SH-SY5Y (cell line): ENCODE measurements around the gene FAM83B.

Experiments
- GATA2 ChIP-seq: IDR thresholded peaks from 2 replicates; pipeline ENCODE4 v1.6.1; 2011; ENCODE audit warnings: mild to moderate bottlenecking, low read depth, low read length
- GATA3 ChIP-seq: IDR thresholded peaks from 2 replicates; pipeline ENCODE4 v1.6.1; 2011; ENCODE audit warnings: low read depth, mild to moderate bottlenecking, low read length, moderate library complexity

FAM83B gene, protein sequence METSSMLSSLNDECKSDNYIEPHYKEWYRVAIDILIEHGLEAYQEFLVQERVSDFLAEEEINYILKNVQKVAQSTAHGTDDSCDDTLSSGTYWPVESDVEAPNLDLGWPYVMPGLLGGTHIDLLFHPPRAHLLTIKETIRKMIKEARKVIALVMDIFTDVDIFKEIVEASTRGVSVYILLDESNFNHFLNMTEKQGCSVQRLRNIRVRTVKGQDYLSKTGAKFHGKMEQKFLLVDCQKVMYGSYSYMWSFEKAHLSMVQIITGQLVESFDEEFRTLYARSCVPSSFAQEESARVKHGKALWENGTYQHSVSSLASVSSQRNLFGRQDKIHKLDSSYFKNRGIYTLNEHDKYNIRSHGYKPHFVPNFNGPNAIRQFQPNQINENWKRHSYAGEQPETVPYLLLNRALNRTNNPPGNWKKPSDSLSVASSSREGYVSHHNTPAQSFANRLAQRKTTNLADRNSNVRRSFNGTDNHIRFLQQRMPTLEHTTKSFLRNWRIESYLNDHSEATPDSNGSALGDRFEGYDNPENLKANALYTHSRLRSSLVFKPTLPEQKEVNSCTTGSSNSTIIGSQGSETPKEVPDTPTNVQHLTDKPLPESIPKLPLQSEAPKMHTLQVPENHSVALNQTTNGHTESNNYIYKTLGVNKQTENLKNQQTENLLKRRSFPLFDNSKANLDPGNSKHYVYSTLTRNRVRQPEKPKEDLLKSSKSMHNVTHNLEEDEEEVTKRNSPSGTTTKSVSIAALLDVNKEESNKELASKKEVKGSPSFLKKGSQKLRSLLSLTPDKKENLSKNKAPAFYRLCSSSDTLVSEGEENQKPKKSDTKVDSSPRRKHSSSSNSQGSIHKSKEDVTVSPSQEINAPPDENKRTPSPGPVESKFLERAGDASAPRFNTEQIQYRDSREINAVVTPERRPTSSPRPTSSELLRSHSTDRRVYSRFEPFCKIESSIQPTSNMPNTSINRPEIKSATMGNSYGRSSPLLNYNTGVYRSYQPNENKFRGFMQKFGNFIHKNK

DNA sequence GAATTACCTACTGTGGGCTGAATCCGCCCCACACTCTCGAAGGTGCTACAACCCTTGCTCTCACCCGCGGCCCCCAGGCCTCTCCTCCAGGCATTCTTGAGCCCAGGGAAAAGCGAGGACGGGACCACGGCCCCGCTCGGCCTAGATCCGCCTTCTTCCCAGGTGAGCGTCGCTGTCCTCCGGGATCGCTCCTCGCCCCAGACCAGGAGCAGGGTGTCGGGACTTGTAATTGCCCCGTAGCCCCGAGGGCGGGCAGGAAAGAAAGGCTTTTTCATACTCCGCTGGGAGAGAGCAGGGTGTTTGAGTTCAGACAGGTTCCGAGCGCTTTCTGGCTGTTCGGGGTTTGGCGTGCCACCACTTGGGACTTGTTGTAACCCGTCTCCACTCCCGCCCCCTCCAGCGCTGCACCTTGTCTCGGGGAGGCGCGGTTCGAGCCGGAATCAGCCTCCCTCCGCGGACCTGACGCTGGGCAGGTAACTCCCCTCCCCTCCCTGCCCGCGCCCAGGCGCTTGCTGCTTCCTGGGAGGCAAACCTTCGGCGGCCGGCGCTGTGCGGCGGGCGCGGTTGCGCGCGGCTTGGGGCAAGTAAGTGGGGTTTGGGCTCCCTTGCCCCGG, at the start of gene FAM83B:
FAM83B (plus strand) TSS at position 529 of the 614 bp plus-strand sequence. CDS start 23,476 bp downstream, outside the sequence.
- TF ChIP-seq GATA3 (no peak), GATA2 (no peak)

DNA sequence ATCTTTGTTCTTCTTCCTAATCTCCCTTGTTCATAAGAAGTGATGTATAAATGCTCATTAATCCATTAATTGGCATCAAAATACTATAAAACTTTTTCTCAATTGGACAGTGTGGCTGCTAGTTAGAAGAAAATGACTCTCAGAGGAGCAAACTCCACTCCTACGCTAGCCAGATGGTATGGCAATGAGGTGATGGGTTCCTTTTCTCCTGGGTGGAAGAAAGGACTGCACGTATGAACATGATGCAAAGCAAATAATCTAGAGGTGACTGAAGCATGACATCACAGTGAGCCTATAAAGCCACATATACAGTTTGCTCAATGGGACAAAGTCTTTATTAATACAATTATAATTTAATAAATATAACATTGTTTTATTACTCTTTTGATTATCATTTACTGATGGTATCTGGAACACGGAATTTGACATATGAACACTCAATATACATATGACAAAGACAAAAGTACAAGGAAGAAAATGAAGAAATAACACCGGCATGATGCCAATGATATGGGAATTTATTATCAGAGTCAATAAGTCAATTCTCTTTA, 46.4 kb upstream of the FAM83B start:
- no peak for TF ChIP-seq GATA3
- TF ChIP-seq GATA2: no peak

DNA sequence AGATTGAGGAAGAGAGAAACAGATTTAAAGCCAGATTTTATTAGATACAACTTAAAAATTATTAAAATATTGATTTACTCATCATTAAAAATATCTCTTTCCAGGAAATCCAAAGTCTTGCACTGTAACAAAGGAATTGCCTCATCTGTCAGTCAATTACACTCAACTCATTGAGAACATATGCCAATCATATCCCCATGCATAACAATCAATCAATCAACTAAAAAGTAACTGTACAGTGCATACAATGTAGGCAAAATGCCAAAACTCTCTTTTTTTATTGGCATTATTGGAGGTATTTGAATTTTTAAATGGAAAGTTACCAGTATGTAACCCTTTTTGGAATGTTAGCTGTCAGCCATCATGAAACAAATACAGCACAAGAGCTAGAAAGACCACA, 45.3 kb upstream of the FAM83B start:
- TF ChIP-seq GATA2 (no peak), GATA3 (no peak)

DNA sequence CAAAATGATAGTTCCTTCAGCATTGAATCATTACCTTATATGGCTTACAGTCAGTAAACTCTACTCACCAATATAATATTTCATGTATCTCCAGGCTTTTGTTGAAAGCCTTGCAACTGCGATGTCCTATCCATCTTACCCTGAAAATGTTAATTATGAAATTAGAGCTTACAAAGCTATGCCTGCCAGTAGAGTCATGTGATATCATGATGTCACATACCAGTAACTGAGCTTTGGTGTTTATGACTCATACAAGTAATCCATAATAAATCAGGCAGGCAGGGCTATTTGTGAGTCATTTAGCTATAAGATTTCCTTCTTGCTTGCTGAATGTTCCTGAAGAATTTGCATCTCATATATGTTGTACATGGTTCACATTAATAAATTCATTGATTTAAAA, 44.9 kb upstream of the FAM83B start:
- no peak for TF ChIP-seq GATA2
- no peak for TF ChIP-seq GATA3

DNA sequence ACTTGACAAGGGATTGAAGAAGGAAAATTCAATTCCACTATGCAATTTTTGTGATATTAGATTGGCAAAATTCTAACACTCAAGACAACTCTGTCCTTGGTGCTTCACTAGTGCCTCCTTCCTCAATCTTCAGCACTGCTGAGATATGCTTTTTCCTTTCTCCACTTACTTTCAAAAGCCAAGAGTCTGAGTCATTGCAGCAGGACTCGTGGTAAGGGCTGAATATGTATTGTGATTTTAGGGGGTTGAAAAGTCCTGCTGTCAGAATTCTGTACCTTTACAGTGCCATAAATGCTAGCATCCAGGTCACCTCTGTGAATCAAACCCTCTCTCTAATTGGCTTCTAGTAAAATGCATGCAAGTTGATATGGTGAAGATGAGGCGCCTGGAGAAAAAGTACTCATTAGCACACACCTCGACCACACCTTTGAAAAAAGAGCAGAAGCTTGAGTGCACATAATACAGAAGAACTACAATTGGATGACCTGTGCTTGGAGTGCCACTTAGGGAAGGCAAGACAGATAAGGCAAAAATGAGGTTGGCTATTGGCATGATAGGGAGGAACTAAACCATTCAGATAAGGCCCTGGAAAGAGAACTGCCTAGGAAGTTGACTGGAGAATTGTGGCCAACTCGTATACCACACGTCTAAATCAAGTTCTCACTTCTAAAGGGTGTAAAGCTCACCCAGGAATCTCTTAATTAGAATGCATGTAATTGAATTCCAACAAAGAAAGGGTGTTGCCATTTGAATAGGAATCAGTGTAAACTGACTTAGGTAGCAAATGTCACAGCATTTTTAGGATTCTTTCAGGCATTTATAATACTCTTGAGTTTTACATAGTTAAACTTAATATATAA, 43.6 kb upstream of the FAM83B start:
- TF ChIP-seq GATA2 (no peak), GATA3 (no peak)

DNA sequence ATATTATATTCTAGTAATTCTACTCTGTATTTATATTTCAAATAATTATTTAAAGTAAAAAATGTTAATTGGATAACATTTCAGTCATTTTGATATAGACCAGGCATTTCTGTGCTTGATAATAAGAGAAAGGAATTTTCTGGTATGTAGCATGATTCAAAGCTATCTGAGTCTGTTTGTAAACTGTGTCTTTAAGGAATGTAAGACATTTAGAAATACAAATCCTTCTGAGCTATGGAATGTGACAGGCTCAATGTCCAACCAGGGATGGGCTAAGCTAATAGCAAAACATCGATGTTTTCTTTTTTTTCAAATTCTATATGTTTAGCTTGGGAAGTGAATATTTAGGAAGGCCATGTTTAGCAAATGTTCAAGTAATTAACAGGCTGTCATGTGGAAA, 41.5 kb upstream of the FAM83B start:
- TF ChIP-seq GATA2: no peak
- TF ChIP-seq GATA3: no peak

DNA sequence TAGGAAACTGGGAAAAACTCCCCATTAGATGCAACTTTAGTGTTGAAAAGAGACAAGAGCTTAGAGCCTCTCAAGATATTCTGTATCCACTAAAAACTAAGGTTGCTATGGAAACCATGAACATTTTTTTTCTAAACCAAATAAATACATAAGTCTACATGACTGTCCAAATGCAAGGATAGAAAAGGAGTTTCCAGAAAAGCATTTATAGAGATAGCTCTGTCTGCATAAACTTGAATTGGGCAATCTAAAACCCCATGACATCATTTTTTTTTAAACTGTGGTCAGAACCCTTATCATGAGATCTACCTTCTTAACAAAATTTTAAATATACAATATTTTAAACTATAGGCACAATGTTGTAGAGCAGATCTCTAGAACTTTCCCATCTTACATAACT, 36.4 kb upstream of the FAM83B start:
- TF ChIP-seq GATA2 (no peak), GATA3 (no peak)

DNA sequence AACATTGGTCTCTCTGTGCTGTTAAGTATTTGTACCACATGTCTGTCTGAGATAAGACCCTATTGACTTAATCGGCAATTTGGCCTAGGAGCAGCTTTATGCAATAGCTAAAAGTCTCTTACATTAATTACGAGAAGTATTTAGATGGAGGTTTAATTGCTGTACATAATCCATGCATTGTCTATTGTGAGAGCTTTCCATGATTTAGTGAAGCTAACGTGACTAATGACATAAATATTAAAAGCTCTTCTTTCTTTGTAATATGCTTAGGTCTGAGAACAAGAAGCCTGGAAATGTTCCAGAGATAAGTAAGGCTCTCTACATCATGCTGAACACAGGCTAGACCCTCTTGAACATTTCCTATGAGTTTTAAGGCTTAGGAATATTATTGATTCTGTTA, 32.7 kb upstream of the FAM83B start:
- TF ChIP-seq GATA2: no peak
- no peak for TF ChIP-seq GATA3

DNA sequence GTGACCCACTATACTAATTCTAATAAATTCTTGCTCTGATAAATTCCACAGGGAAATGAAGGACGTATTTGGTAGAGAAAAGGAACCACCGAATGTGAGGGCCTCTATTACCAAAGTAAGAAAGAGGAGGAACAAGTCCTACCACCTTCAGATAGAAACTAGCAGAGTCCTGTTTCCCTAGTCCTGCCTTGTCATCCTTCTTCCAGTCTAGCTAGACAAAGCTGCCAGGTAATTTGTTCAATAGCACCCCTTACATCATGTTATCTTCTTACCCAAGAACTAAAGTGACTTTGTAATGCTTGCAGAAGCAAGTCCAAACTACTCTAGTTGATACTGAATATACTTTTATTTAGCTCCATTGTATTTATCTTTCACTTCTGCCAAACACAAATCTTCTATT, 29.3 kb upstream of the FAM83B start:
- TF ChIP-seq GATA2: no peak
- TF ChIP-seq GATA3: no peak

DNA sequence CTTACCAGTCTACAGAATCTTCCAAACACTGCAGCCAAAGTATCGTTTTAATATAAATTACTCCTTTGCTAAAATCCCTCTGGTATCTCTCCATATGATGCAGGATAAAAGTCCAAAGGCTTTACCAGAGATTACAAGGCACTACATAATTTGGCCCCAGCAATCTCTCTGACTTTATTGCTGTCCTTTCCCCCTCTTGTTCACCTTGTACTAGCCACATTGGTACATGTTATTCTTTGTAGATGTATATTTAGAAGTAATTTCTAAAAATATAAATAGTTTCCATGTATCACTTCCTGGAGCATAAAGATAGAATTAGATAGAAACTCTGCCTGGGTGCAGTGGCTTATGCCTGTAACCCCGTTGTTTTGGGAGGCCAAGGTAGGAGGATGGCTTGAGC, 28.7 kb upstream of the FAM83B start:
- TF ChIP-seq GATA3: no peak
- no peak for TF ChIP-seq GATA2

DNA sequence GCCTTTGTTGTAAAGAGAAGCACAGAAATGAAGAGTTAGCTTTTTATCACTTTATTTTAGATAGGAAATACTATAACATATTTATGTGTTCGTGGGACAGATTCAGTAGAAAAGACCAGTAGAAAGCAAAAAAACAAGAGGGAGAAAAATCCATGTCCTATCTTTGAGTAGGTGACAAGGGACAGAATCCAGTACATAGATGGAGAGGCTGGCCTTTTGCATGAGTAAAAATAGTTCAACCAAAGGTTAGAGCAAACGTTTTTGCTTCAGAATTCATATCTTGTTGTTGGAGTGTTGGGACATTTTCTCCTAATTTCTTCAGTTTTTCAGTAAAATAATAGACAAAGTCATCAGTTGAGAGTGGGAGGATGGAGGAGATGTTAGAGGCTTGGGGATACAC, 19.6 kb upstream of the FAM83B start:
- no peak for TF ChIP-seq GATA2
- no peak for TF ChIP-seq GATA3

DNA sequence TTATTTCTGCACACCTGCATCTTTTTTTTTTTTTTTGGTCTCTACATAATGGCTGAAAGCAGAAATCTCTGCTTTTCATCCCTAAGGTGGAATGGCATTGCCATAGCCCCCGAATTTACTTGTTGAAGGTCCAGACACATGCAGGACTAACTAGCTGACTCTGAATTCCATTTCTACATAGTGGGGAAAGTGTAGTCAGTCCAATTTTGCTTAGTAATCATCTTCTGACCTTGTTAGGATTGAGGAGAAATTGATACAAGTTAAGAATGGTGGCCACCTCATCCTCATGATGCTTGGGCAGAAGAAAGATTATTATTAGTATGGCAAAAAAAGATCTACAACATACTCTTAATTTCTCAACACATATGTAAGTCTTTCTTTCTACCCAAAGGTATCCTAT, 16.4 kb upstream of the FAM83B start:
- TF ChIP-seq GATA3 (no peak), GATA2 (no peak)

DNA sequence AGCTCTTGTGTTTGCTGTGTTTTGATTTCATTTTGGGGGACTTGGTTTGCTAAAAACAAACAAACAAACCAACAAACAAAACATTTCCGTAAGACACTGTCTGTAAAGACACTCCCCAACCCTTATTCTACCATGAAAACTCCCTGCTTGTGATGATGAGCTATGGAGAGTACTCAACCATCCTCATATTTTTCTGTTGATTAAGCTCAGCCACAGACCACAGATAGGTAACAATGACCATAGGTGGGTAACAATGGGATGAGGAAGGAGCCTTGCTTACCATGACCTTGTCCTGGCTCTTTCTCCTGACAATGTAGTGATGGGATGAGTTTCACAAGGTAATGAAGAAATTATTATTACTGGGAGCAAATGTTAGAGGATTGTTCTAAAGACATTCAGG, 11.4 kb upstream of the FAM83B start:
- TF ChIP-seq GATA2 (no peak), GATA3 (no peak)
